Measurements from ENCODE around the gene FHOD3.

The FHOD3 gene

GRCh38 chr18:36493349-36494159, 196.0 kb downstream of the FHOD3 start:
- TF ChIP-seq TEAD4 (IDR thresholded peaks at IDR 0.05) (no peak), USF1 (IDR thresholded peaks at IDR 0.05) (peak; percentile 42)

- TF ChIP-seq NFIC (IDR thresholded peaks at IDR 0.05) (no peak), TEAD4 (IDR thresholded peaks at IDR 0.05) (no peak), RAD21 (IDR thresholded peaks at IDR 0.05; ENCODE audit: low read depth) (no peak), USF1 (IDR thresholded peaks at IDR 0.05) (no peak), CREB1 (IDR thresholded peaks at IDR 0.05; ENCODE audit: low read depth) (no peak), ZBTB7A (IDR thresholded peaks at IDR 0.05; ENCODE audit: low read depth) (no peak), FOXM1 (IDR thresholded peaks at IDR 0.05; ENCODE audit: borderline replicate concordance, low read depth) (no peak)
Observed at GRCh38 chr18:36494160-36494437, 196.6 kb downstream of the FHOD3 start.

- TF ChIP-seq REST (IDR thresholded peaks at IDR 0.05; ENCODE audit: low read depth) (no peak), CREB1 (IDR thresholded peaks at IDR 0.05; ENCODE audit: low read depth) (no peak), RAD21 (IDR thresholded peaks at IDR 0.05; ENCODE audit: low read depth) (no peak), YY1 (IDR thresholded peaks at IDR 0.05; ENCODE audit: low read depth) (no peak), EGR1 (IDR thresholded peaks at IDR 0.05) (no peak), EP300 (IDR thresholded peaks at IDR 0.05; ENCODE audit: borderline replicate concordance) (no peak)
Observed at GRCh38 chr18:36496022-36496421, 198.5 kb downstream of the FHOD3 start.

GRCh38 chr18:36499938-36500337, 202.4 kb downstream of the FHOD3 start:
- TF ChIP-seq MAX (IDR thresholded peaks at IDR 0.05) (no peak), YY1 (IDR thresholded peaks at IDR 0.05; ENCODE audit: low read depth) (no peak), REST (IDR thresholded peaks at IDR 0.05; ENCODE audit: low read depth) (no peak), CREB1 (IDR thresholded peaks at IDR 0.05; ENCODE audit: low read depth) (no peak), CEBPB (IDR thresholded peaks at IDR 0.05) (no peak), EGR1 (IDR thresholded peaks at IDR 0.05) (no peak), FOXM1 (IDR thresholded peaks at IDR 0.05; ENCODE audit: borderline replicate concordance, low read depth) (no peak), TCF12 (IDR thresholded peaks at IDR 0.05; ENCODE audit: low read depth) (no peak), ZBTB7A (IDR thresholded peaks at IDR 0.05; ENCODE audit: low read depth) (no peak), RAD21 (IDR thresholded peaks at IDR 0.05; ENCODE audit: low read depth) (no peak), TEAD4 (IDR thresholded peaks at IDR 0.05) (no peak), NFIC (IDR thresholded peaks at IDR 0.05) (no peak), TAF1 (IDR thresholded peaks at IDR 0.05; ENCODE audit: low read depth) (no peak), EP300 (IDR thresholded peaks at IDR 0.05; ENCODE audit: borderline replicate concordance) (no peak)

GRCh38 chr18:36501100-36501499, 203.6 kb downstream of the FHOD3 start:
- TF ChIP-seq YY1 (IDR thresholded peaks at IDR 0.05; ENCODE audit: low read depth) (no peak), REST (IDR thresholded peaks at IDR 0.05; ENCODE audit: low read depth) (no peak)

Data from Ishikawa (cell line).